NCI-H146 treated with DMSO at 0.1 percent for 48 hours (cell line): ENCODE data around the gene AHDC1.
"Not testable (repeated sequence)": the region's sequence is repeated elsewhere in the genome, so short reads cannot be mapped to it uniquely, and the experiment has no call there.

ENCODE experiments used
- DNase-seq: peaks from one replicate; lab custom pipeline; 2025; ENCODE audit not compliant: unreplicated experiment; lab: John Stamatoyannopoulos, UW

AHDC1 gene

GRCh38 chr1:27634177-27634984 is 30.4 kb upstream of the AHDC1 start:
- DNase-seq, result no peak

- DNase-seq, result no peak
These were observed 29.8 kb upstream of the AHDC1 start for GRCh38 chr1:27633640-27634176.

GRCh38 chr1:27633298-27633610 is 29.3 kb upstream of the AHDC1 start:
- no peak for DNase-seq

- DNase-seq, result no peak
These were observed 28.7 kb upstream of the AHDC1 start for GRCh38 chr1:27632387-27633297.

- DNase-seq, result no peak
These were observed 27.0 kb upstream of the AHDC1 start for GRCh38 chr1:27630859-27631491.

GRCh38 chr1:27628712-27629111 is 24.8 kb upstream of the AHDC1 start:
- no peak for DNase-seq

- DNase-seq, result not testable (repeated sequence)
These were observed 23.8 kb upstream of the AHDC1 start for GRCh38 chr1:27627733-27628132.

GRCh38 chr1:27627061-27627460 is 23.1 kb upstream of the AHDC1 start:
- no peak for DNase-seq

GRCh38 chr1:27626031-27626935 is 22.3 kb upstream of the AHDC1 start:
- DNase-seq, result no peak

GRCh38 chr1:27624467-27625178 is 20.7 kb upstream of the AHDC1 start:
- DNase-seq, result no peak

GRCh38 chr1:27623327-27624212 is 19.6 kb upstream of the AHDC1 start:
- DNase-seq, result no peak

GRCh38 chr1:27622828-27623227 is 18.9 kb upstream of the AHDC1 start:
- no peak for DNase-seq

- DNase-seq, result no peak
These were observed 17.3 kb upstream of the AHDC1 start for GRCh38 chr1:27621051-27621920.

- DNase-seq, result not testable (repeated sequence)
These were observed 16.0 kb upstream of the AHDC1 start for GRCh38 chr1:27619782-27620438.

- DNase-seq, result no peak
These were observed 14.6 kb upstream of the AHDC1 start for GRCh38 chr1:27618341-27619082.

GRCh38 chr1:27617420-27617819 is 13.5 kb upstream of the AHDC1 start:
- no peak for DNase-seq

GRCh38 chr1:27616441-27616840 is 12.5 kb upstream of the AHDC1 start:
- DNase-seq, result no peak
